Measurements from ENCODE around the gene IFNLR1. TPM values are rescaled to one million over a fixed set of nuclear protein-coding genes. Genes with fewer than 3 reads are reported as not detected.

The IFNLR1 gene
- total and polyA plus RNA-seq, 12 donors: 1.8 to 11.5 (median 3.9) TPM

- 80 to 92% (median 91%) methylated on average over 1 to 6 of the region's 6 CpGs for WGBS, 4 donors
- DNase-seq: no peak
- Histone ChIP-seq H3K4me1 (replicated peaks in 1 of 2) (no peaks in the 10 kb centered on the region), H3K9me3 (replicated peaks in 1 of 3) (no peaks in the 10 kb centered on the region), H3K27me3 (no peaks in the 10 kb centered on the region), H3K36me3 (replicated peaks in 1 of 2) (no peaks in the 10 kb centered on the region), H3K27ac (no peak overlapping the region), H3K4me3 (no peak overlapping the region)
- TF ChIP-seq CTCF (IDR thresholded peaks at IDR 0.05): no peak
- no peak for TF ChIP-seq POLR2A (IDR thresholded peaks at IDR 0.05)
- intact Hi-C loops (cut with DNase I): no loop called here
Observed at GRCh38 chr1:24180676-24181075, 6.4 kb downstream of the IFNLR1 start.

GRCh38 chr1:24179251-24179840, 7.7 kb downstream of the IFNLR1 start:
- no peak for DNase-seq
- WGBS, 4 donors: 76 to 91% (median 83%) methylated on average over 10 of the region's 10 CpGs
- no peak overlapping the region for H3K27ac ChIP-seq
- H3K27me3 ChIP-seq: no peaks in the 10 kb centered on the region
- intact Hi-C loops (cut with DNase I): no loop called here
- no peaks in the 10 kb centered on the region for H3K36me3 ChIP-seq (replicated peaks in 1 of 2)
- TF ChIP-seq CTCF (IDR thresholded peaks at IDR 0.05): no peak
- no peak for TF ChIP-seq POLR2A (IDR thresholded peaks at IDR 0.05)
- no peaks in the 10 kb centered on the region for H3K4me1 ChIP-seq (replicated peaks in 1 of 2)
- no peak overlapping the region for H3K4me3 ChIP-seq
- no peaks in the 10 kb centered on the region for H3K9me3 ChIP-seq (replicated peaks in 1 of 3)

- Histone ChIP-seq H3K27ac (no peak overlapping the region), H3K27me3 (no peaks in the 10 kb centered on the region), H3K4me1 (replicated peaks in 1 of 2) (no peaks in the 10 kb centered on the region), H3K4me3 (no peak overlapping the region), H3K36me3 (replicated peaks in 1 of 2) (no peaks in the 10 kb centered on the region), H3K9me3 (replicated peaks in 1 of 3) (no peaks in the 10 kb centered on the region)
- DNase-seq: no peak
- 82 to 93% (median 91%) methylated on average over 3 of the region's 3 CpGs for WGBS, 4 donors
- intact Hi-C loops (cut with DNase I): no loop called here
- TF ChIP-seq POLR2A (IDR thresholded peaks at IDR 0.05) (no peak), CTCF (IDR thresholded peaks at IDR 0.05) (no peak)
Observed at GRCh38 chr1:24178407-24178806, 8.7 kb downstream of the IFNLR1 start.

- intact Hi-C loops (cut with DNase I): no loop called here
- Histone ChIP-seq H3K27me3 (no peaks in the 10 kb centered on the region), H3K4me1 (replicated peaks in 1 of 2) (no peaks in the 10 kb centered on the region), H3K9me3 (replicated peaks in 1 of 3) (no peaks in the 10 kb centered on the region), H3K27ac (no peak overlapping the region), H3K4me3 (no peak overlapping the region), H3K36me3 (replicated peaks in 1 of 2) (no peaks in the 10 kb centered on the region)
- no peak for TF ChIP-seq CTCF (IDR thresholded peaks at IDR 0.05)
- TF ChIP-seq POLR2A (IDR thresholded peaks at IDR 0.05): no peak
- DNase-seq: no peak
- 88 to 93% (median 92%) methylated on average over 10 of the region's 10 CpGs for WGBS, 4 donors
Observed at GRCh38 chr1:24177161-24177560, 9.9 kb downstream of the IFNLR1 start.
